Skeletal muscle tissue (tissue), 4 donors: ENCODE measurements around the gene FGFR3. TPM values are rescaled to one million over a fixed set of nuclear protein-coding genes. Genes with fewer than 3 reads are reported as not detected.
A peak's percentile ranks its signal among the peaks of the same experiment; 100 is the strongest.

Experiments used
- H3K27ac ChIP-seq: one replicate; pipeline ENCODE4 v1.7.0; 2013; ENCODE audit warnings: mild to moderate bottlenecking, low read depth, low read length, inconsistent platforms
- H3K27me3 ChIP-seq, 3 donors: one replicate each; pipeline ENCODE4 v1.7.0; 2013; ENCODE audit warnings: low read length in 3 of 3; ENCODE audit not compliant: control insufficient read depth in 3 of 3, insufficient read depth in 3 of 3
- H3K36me3 ChIP-seq, 3 donors: one replicate each; pipeline ENCODE4 v1.7.0; 2013; ENCODE audit warnings: low read length in 3 of 3; ENCODE audit not compliant: control insufficient read depth in 3 of 3, insufficient read depth in 3 of 3
- H3K4me1 ChIP-seq, 3 donors: one replicate each; pipeline ENCODE4 v1.7.0; 2013; ENCODE audit warnings: low read length in 3 of 3, mild to moderate bottlenecking in 3 of 3; ENCODE audit not compliant: control insufficient read depth in 3 of 3, insufficient read depth in 3 of 3
- H3K4me3 ChIP-seq, 3 donors: one replicate each; pipeline ENCODE4 v1.7.0; 2013; ENCODE audit warnings: low read length in 3 of 3
- H3K9ac ChIP-seq, 3 donors: one replicate each; pipeline ENCODE4 v1.7.0; 2013; ENCODE audit warnings: low read length in 3 of 3, mild to moderate bottlenecking in 3 of 3, moderate library complexity in 2 of 3, low read depth in 1 of 3
- H3K9me3 ChIP-seq, 3 donors: one replicate each; pipeline ENCODE4 v1.7.0; 2013; ENCODE audit warnings: low read length in 3 of 3; ENCODE audit not compliant: control insufficient read depth in 3 of 3
- total RNA-seq: library from RNA; depleted of rRNA; stranded (reverse); fragments of >200 nt; gene quantifications from one replicate; pipeline ENCODE4 v1.2.3, GENCODE V29; 2014
- donor health status: Osteomylitis.

FGFR3 gene
- total RNA-seq, 1 donor from 2014 or later, result 0.52 TPM

DNA sequence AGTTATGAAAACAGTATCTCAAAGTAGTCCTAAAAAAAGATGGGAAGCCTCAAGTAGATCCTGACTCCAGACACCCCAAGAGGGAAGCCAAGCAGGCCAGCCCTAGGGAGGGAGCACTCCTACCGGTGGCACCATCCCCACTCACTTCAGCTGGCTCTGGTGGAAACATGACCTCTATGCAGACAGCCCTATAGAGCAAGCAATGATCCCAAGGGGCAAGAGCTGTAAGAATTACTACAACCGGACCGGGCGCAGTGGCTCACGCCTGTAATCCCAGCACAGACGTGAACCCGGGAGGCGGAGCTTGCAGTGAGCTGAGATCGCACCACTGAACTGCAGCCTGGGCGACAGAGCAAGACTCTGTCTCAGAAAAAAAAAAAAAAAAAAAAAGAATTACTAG, 57.2 kb downstream of the FGFR3 start:
- Histone ChIP-seq H3K4me1 (peaks cover 22 to 42% (median 24%) of the 10 kb centered on the region in 3 donors), H3K27me3 (no peaks in the 10 kb centered on the region), H3K27ac (no peak overlapping the region), H3K9ac (no peak overlapping the region), H3K9me3 (no peaks in the 10 kb centered on the region), H3K4me3 (no peak overlapping the region), H3K36me3 (peaks cover 0 to 3% (median 2%) of the 10 kb centered on the region in 3 donors)

DNA sequence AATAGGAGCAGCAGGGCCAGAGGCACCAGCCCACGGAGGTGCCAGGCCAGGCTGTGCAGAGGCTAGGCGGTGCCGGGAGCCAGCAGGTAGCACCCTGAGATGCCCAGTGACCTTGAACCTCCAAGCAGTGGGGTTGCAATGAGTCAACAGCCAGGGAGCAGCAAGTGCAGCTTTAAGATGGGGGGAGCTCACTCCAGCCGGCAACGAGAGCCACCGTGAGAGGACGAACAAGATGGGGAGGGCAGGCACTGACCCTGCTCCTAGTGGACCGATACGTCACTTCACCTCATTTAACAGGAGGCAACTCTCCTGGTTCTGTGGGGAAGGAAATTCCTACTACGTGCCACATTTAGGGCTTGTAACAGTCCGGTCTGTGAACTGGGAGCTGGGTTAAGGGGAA, 58.1 kb downstream of the FGFR3 start:
- peak overlapping the region in 2 of 3 donors; percentile 14 to 60 for H3K9ac ChIP-seq
- H3K4me3 ChIP-seq, result no peak overlapping the region
- no peaks in the 10 kb centered on the region for H3K9me3 ChIP-seq
- H3K27ac ChIP-seq, result no peak overlapping the region
- peaks cover 0 to 3% (median 2%) of the 10 kb centered on the region in 3 donors for H3K36me3 ChIP-seq
- no peaks in the 10 kb centered on the region for H3K27me3 ChIP-seq
- peaks cover 24 to 44% (median 25%) of the 10 kb centered on the region in 3 donors for H3K4me1 ChIP-seq

DNA sequence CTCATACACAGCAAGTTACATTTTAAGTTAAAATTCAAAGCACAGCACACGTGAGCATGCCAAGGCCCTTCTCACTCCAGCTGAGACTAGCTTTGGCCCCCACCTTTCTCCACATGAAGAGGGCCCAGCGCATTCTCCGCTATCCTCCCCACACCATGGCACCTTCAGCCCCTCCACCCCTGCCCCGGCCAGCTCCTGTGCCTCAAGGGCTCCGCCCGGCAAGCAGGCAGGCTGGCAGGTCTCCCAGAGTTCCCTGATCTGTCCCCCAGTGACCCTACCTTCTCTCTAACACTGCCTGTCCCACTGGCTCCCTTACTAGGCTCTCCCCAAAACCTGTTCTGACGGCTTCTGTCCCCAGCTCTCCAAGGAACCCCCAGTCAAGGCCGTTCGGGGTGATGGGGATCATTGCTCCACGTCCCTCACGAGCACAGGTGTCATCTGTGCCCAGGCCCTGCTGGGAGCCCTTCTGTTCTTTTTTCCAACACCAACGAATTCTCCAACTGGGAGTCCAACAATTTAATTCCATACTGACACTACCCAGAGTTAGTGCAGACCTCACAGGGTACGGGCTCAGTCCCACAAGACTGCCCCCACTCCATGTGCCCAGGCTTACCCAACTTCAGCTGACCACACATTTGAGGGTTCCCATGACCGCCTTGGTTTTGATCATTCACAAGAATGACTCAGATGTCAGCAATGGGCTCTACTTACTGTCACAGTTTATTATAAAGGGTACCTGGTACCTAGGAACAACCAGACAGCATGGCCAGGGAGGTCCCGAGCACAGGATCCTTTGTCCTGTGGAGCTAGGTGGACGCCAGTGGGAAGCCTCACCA, 58.7 kb downstream of the FGFR3 start:
- Histone ChIP-seq H3K9me3 (no peaks in the 10 kb centered on the region), H3K9ac (peak overlapping the region; percentile 14 to 40 (median 40)), H3K4me3 (no peak overlapping the region), H3K27me3 (no peaks in the 10 kb centered on the region), H3K27ac (no peak overlapping the region), H3K4me1 (peaks cover 26 to 48% (median 27%) of the 10 kb centered on the region in 3 donors), H3K36me3 (peaks cover 0 to 3% (median 2%) of the 10 kb centered on the region in 3 donors)

DNA sequence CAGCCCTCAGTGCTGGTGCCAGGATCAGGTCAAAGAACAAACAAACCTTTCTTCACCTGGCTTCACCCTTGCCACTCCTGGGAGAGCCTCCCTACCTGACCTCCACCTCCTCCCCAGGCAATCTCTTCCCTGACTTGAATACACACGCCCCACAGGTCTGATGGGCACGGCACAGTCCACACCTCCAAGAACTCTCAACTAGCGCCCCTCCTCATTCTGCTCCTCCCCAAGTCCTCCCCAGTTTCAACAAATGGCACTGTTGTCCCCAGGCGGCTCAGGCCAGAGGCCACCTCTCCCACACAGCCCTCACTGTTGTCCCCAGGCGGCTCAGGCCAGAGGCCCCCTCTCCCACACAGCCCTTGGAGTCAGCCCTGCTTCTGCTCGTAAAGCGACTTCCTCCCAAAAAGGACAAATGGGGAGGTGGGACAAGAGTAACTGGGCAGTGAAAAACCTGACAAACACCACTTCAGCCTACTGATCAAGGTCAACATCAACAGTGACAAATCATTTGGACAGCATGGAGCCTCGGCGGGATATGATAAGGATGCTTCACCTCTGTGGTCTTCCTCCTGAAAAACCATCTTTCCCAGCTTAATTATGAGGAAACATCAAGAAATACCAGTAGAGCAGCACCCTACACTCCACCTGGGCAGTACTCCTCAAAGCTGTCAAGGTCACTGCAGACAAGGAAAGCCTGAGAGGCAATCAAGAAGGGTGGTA, 60.0 kb downstream of the FGFR3 start:
- Histone ChIP-seq H3K9ac (no peak overlapping the region), H3K4me3 (no peak overlapping the region), H3K9me3 (no peaks in the 10 kb centered on the region), H3K27ac (no peak overlapping the region), H3K36me3 (no peaks in the 10 kb centered on the region), H3K4me1 (peaks cover 32 to 58% (median 34%) of the 10 kb centered on the region in 3 donors), H3K27me3 (no peaks in the 10 kb centered on the region)

DNA sequence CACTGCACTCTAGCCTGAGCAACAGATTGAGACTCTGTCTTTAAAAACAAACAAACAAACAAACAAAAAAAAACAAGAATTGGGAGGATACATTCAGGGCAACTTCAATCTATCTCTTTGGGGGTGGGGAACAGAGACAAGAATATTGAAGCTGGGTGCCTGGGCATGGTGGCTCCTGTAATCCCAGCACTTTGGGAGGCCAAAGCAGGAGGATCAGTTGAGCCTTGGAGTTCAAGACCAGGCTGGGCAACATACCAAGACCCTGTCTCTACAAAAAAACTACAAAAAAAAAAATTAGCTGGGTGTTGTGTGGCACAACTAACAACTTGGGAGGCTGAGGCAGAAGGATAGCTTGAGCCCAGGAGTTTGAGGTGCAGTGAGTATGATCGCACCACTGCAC, 61.7 kb downstream of the FGFR3 start:
- H3K4me1 ChIP-seq, result peaks cover 32 to 58% (median 34%) of the 10 kb centered on the region in 3 donors
- no peak overlapping the region for H3K27ac ChIP-seq
- H3K27me3 ChIP-seq, result no peaks in the 10 kb centered on the region

DNA sequence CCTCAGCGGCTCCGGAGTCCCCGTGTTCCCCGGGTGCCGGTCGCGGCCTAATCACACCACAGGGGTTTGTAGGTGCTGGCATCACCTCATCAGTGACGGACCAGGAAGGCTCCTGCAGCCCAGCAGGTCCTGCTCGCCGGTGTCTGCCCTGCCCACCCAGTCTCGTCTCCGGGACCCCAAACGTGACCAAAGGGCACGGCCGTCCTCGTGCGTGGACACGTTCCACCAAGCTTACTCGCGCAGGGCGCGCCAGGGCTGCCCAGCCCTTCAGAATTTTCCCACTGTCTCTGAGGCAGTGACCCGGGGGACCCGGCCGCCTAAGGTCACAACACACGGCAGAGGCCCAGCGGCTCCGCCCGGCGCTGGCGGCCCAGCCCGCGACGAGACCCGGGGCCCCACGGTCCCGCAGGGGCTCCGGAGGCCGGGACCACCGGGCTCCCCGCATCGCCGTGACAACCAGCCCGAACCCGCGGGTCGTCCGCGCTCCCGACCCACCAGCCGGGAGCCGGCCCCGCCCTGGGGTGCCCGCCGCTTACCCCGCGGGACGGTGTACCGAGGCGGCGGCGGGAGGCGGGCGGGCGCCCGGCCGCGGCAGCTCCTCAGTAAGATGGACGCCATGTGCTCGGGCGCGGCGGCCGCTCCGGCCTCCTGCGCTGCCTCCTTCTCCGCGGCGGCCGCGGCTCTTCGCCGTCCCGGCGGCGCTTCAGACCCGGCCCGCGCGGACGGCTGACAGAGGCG, 62.4 kb downstream of the FGFR3 start:
- Histone ChIP-seq H3K27me3 (no peaks in the 10 kb centered on the region), H3K27ac (peak overlapping the region; percentile 62), H3K9me3 (no peaks in the 10 kb centered on the region), H3K4me1 (peaks cover 32 to 58% (median 34%) of the 10 kb centered on the region in 3 donors), H3K4me3 (peak overlapping the region; percentile 75 to 89 (median 80)), H3K9ac (peak overlapping the region; percentile 81 to 88 (median 87)), H3K36me3 (no peaks in the 10 kb centered on the region)

More for the DNA sequence above, 61.7 kb downstream of the FGFR3 start:
- Histone ChIP-seq H3K4me3 (peak overlapping the region; percentile 75 to 89 (median 80)), H3K9me3 (no peaks in the 10 kb centered on the region), H3K36me3 (no peaks in the 10 kb centered on the region), H3K9ac (peak overlapping the region; percentile 81 to 88 (median 87))

DNA sequence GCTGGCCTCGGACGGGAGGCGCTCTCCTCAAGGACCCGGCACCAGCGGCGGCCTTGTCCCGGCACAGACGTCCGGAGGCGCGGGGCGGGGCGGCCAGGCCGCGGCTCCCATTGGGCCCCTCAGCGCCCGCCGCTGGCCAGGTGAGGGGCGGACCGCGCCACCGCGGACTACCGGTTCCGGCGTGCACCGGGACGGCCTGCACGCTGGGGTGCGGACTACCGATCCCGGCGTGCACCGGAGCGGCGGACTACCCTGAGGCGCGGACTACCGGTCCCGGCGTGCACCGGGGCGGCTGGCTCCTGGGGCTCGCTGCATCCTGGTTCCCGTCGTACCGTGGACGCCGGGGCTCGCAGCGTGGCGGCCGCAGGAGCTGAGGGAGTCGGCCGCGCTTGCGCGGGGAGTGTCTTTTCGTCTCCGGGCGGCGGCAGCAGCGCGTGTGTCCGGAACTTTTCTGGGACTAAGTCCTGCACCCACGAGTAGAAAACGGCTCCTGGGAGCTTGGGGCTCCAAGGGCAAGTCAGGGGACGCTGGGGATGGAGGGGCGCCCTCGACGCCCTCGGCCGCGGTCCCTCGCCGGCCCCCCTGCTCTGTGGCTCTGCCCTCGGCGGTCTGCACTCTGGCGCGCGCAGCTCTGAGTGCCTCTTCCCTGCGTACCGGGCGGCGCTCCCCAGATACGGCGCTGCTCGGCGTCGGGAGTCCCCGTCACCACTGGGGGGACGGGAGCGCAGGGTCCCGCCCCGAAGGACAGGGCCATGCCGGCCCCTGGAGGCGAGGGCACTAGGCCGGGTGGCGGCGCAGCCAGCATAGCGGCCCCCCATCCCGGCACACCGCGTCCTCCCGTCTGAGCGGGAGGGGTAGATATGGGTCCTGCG, 63.2 kb downstream of the FGFR3 start, which contains the start of gene LETM1:
Gene LETM1, minus strand, starts transcription at position 86 of the 872 bp plus-strand sequence. CDS start 206 bp downstream, outside the sequence.
- Histone ChIP-seq H3K4me3 (peak within 1 kb of the TSS; percentile 75 to 89 (median 87)), H3K36me3 (no peaks in the 10 kb centered on the region), H3K27ac (peak within 1 kb of the TSS; percentile 62), H3K9ac (peak within 1 kb of the TSS; percentile 81 to 88 (median 87)), H3K9me3 (no peaks in the 10 kb centered on the region), H3K27me3 (no peaks in the 10 kb centered on the region), H3K4me1 (peaks cover 26 to 52% (median 30%) of the 10 kb centered on the region in 3 donors)

DNA sequence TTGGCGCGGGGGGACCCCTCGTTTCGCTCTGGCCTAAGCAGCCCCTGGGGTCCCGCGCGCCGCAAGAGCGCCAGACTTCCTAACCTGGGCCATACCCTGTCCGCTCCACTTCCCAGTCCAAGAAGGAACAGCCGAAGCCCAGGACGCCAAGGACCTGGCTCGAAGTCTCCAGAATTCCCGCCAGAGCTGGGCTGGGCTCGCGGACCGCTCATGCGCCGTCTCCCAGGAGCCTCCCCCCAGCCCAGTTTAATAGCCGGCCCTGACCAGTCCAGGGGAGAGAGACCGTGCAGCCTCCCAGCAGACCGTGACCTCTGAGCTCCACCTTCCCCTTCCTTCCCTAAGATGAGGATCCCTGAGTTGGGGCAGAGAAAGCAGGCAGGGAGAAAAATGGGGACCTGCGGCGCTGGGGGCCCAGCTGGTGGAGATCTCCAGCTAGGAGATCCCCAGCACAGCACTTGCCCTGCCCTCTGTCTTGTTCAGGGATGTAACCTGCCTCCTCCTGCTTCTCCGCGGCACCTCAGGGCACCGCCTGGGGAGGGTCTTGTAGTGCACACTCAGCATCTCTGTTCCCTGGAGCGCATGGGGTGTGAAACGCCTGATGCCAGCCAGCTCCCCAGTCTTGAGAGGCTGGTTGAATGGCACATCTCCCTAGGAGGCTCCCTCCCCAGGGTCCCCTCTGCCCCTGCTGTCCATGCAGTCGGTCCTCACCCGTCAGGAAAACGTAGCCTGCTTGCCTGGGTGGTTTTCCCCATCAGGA, 64.0 kb downstream of the FGFR3 start:
- no peak overlapping the region for H3K27ac ChIP-seq
- peak overlapping the region; percentile 72 to 89 (median 87) for H3K4me3 ChIP-seq
- peaks cover 2 to 5% (median 3%) of the 10 kb centered on the region in 3 donors for H3K27me3 ChIP-seq
- peak overlapping the region; percentile 69 to 88 (median 77) for H3K9ac ChIP-seq
- no peaks in the 10 kb centered on the region for H3K36me3 ChIP-seq
- H3K4me1 ChIP-seq, result peaks cover 19 to 44% (median 22%) of the 10 kb centered on the region in 3 donors
- H3K9me3 ChIP-seq, result no peaks in the 10 kb centered on the region
